Measurements from ENCODE around the gene KCNK1.
"Not testable (repeated sequence)": the region's sequence is repeated elsewhere in the genome, so short reads cannot be mapped to it uniquely, and the experiment has no call there.

The KCNK1 gene

GRCh38 chr1:233670363-233670762 is 56.5 kb downstream of the KCNK1 start:
- DNase-seq, result not testable (repeated sequence)

GRCh38 chr1:233671286-233671685 is 57.4 kb downstream of the KCNK1 start:
- no peak for DNase-seq

- DNase-seq, result no peak
Measured at GRCh38 chr1:233672732-233673131, 58.8 kb downstream of the KCNK1 start.

GRCh38 chr1:233673261-233673946 is 59.5 kb downstream of the KCNK1 start:
- DNase-seq, result no peak

DNA sequence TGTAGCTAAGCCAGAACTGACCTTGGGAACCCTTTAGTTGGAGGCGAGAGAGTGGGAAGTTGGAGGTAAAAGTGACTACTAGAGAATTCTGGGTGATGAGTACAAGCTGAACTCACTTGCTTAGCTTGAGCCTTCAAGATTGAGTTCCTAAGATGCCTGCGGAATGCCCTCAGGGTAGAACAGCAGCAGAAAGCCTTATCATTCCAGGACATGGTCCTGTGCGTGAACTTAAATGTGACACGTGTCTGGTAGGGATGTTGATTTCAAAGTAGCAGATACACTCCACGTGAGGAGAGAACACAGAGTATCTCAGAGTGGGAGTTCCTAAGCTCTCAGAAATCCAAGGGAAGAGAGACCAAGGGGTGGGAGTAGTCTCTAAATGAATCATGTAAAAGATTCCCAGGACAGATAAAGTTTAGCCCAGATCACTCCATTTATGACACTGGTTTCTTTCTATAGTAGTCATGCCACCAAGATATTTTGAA is 60.1 kb downstream of the KCNK1 start:
- no peak for DNase-seq

GRCh38 chr1:233675446-233675845 is 61.5 kb downstream of the KCNK1 start:
- DNase-seq, result no peak

DNA sequence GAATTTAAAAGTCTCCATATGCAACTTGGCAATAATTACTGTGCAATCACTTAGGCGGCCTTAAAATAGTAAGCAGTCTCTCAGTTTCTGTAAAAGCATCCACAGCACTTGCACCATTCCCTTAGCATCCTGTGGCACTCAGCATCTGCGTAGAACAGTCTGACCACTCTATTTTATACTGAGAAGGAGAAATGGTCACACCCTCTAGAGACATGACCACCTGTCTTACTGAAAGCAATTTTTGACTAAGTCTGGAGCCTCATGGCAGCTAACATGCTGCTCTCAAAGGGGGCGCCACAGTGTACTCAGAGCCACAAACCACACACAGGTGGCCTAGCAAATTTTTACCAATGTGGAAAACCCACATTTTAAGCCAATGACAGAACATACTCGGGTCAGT is 62.0 kb downstream of the KCNK1 start:
- DNase-seq, result no peak

DNA sequence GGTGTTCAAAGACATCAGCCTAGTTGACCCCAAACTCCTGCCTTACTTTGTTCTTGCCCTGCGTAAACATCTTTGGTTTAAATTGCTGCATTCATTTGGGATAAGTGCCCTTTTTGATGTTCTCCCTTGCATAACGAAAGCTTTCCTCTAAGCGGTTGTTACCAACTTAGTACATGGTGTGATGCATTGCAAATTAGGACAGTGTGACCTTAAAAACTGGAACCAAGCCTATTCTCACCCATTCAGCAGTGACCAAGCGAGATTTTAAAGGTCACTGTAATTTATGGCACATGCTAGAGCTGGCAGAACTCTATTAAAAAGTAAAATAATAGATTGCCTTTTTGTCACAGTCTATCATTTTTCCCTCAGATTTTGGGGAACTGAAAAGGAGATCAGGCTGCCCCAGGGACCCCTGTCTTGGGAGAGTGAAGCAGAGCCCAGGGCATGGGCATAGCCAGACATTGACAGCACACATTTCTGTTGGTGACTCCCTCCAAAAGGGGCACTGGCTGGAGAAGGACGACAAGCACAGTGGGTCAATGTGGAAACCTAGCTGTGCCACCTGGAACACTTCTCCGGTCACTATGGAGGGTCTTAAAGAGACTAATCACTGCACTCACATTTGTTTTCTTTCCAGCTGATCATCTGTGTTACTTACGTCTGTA is 63.9 kb downstream of the KCNK1 start:
- no peak for DNase-seq

- no peak for DNase-seq
Measured at GRCh38 chr1:233679030-233679429, 65.1 kb downstream of the KCNK1 start.

DNA sequence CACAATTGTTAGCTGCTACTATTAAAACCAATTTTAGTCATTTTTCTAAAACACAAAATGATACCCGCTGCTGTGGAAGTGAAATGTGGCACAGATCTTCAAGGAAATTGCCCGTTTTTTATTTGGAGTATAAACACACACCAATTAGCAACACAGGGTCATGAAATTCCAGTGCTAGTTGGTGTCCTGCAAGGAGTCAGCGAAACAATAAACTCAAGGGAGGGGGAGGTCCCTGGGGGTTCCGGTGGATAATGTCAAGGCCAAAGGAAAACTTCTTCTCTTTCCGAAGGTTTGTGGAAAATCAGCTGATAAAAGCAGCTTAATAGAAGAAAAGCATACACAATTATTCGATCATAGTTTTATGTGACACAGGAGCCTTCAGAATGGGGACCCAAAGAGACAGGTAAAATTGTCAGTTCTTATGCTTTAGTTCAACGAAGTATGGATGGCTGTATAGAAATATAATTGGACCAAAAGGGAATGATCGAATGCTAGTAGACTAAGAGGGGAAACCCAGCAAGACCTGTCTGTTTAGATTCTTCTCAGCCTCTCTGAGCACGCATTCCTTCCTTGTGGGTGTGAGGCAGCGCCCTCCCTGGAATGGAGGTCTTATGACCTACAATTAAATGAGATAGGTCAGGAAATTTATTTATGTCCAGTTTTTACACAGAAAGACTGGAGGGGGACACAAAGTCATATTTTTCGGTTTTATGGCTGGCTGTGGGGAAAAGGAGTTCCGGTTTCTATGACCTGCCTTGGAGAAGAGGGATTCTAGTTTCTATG is 65.9 kb downstream of the KCNK1 start:
- DNase-seq, result no peak

GRCh38 chr1:233681285-233681684 is 67.4 kb downstream of the KCNK1 start:
- no peak for DNase-seq

- not testable (repeated sequence) for DNase-seq
Measured at GRCh38 chr1:233686653-233687052, 72.7 kb downstream of the KCNK1 start.

DNA sequence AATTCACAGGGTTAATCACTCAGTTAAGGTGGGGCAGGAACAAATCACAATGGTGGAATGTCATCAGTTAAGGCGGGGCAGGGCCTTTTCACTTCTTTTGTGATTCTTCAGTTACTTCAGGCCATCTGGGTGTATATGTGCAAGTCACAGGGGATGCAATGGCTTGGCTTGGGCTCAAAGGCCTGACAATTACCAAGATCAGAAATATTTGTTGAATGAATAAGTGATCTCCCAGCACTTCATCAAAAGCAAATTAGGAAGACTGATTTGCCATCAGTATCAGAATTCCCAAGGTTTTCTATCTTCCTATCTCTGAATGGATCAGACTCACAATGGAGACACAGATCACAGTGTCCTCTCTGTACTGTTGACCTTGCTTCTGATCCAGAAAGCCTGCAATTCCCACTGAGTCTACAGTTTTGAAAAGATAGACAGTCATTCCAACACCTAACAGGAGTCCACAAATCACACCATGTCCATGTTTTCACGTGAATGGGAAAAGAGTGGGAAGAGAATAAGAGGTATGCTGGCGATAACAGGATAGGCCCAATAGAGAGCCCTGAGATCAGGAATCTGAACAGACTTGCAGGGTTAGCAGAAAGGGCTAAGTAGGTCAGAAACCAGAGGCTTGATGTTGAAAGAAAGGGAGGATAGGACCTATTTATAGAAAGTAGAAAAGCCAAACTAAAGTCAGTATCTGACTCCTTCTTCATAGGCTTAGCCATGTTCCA is 75.3 kb downstream of the KCNK1 start:
- no peak for DNase-seq

DNA sequence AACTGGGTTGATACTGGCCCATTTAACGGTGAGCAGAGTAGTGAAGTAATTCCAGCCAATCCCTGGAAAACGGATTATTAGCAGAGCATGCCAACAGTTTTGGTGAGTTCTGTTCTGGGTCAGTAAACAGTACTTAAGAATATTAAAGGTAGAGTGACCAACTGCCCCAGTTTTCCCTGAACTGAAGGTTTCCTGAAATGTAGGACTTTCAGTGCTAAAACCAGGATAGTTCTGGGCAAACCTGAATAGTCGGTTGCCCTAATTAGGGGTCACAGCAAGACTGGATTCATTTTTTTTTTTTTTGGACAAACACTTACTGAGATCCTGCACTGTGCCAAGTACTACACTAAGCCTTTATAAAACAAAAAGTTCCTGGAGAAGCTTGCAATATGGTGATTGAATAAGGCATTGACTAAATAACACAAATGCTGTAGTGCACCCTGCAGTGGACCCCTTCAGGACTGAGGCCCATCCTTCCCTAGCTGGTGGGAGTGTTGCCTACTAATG is 75.9 kb downstream of the KCNK1 start:
- no peak for DNase-seq

- DNase-seq, result no peak
Measured at GRCh38 chr1:233695901-233696300, 82.0 kb downstream of the KCNK1 start.

- no peak for DNase-seq
Measured at GRCh38 chr1:233700338-233700737, 86.4 kb downstream of the KCNK1 start.

DNA sequence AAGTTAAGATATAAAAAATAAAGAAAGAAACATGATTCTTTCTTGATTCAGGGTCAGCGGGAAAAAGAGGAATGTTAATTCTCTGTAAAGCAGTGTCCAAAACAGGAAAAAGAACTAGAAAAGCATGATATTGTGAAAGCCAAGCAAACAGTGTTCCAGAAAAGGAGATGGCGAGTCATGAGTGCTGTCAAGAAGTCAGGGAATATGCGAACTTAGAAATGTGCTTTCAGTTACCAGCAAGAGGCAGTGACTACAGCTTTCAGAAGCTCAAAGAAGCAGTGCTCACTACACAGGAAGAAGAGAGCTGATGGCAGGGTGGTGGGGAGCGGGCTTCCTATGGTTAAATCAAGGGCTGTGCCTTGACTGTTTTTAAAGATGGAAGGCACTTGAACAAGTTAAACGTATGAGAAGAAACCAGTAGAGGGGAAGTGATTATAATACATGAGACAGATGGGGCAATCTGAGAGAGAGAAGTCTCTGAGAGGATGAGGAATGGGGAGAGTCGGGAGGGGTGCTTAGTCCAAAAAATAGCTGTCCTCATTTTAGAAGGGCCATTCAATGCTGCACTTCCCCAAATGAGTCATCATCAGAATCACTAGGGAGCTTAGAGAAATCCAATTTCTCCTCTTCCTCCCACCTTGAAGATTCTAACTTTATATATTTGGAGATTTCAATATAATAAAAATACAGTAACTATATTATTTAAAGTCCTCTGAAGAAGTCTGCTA is 90.4 kb downstream of the KCNK1 start:
- DNase-seq, result no peak

- no peak for DNase-seq
Measured at GRCh38 chr1:233704898-233705723, 91.2 kb downstream of the KCNK1 start.

DNA sequence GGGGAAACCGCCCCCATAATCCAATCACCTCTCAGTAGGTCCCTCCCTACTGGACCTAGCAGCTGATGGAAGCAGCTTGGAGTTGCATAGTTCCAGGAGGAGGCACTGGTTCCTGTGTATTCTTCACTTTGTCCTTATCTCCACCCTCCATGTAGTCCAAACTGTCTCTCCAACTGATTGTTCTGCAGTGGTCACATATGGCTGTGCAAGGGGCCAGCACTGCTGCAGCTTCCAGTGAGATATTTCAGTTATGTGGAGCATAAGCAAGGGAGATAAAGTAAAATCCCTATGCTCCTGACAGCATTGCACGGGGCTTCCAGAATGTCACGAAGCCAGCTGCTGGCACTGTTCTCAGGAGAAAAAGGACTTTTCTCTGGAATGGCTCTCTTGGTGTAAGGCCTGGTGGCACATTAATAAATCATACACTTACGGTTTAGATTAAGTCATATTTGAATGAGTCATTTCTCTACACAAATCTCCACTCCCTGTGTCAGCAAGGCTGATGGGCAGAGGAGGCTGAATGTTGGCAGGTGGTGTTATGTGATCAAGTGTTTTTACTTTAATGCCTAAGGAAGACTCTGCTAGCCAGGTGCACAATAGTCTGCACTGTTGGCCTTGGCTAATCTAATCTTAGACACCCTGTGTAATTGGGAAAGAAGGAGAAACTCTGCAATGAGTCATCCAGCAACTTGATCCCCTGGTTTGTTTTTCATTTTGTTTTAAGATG is 93.4 kb downstream of the KCNK1 start:
- no peak for DNase-seq

All from CD4-positive, alpha-beta T cell treated with Interleukin-4 for 4 hours (primary cell).